Common myeloid progenitor, CD34-positive (primary cell): ENCODE measurements around the gene NOP53.
"Not testable (repeated sequence)": the region's sequence is repeated elsewhere in the genome, so short reads cannot be mapped to it uniquely, and the experiment has no call there.

Experiments used
- CTCF ChIA-PET: fragments of 350-600 bp; sonication (Branson Sonifier 250); formaldehyde crosslinking; loops from one replicate; lab custom pipeline; 2021; ENCODE audit warnings: antibody characterized with exemption; lab: Charles Lee
- POLR2A ChIA-PET: fragments of 350-600 bp; sonication (Branson Sonifier 250); formaldehyde crosslinking; loops from one replicate; lab custom pipeline; 2021; ENCODE audit warnings: antibody characterized with exemption; lab: Charles Lee
- DNase-seq, 3 donors: peaks; one replicate each; pipeline versions ENCODE4 v3.0.0 to v3.0.0-alpha.2; 2013
- H3K27ac ChIP-seq, 2 experiments: 1 replicate in 1 of 2; 2 replicates in 1 of 2; pipeline ENCODE4 v1.7.0; 2013; ENCODE audit warnings: inconsistent platforms in 2 of 2, low read length in 2 of 2, mild to moderate bottlenecking in 2 of 2, low read depth in 1 of 2, moderate library complexity in 1 of 2; ENCODE audit not compliant: severe bottlenecking in 2 of 2, insufficient read depth in 1 of 2, poor library complexity in 1 of 2
- H3K27me3 ChIP-seq, 5 experiments: replicated peaks in 2 of 5; 1 replicate in 3 of 5; 2 replicates in 2 of 5; pipeline versions ENCODE4 v1.6.1 to v1.7.0; 2013; ENCODE audit warnings: low read length in 4 of 5, mild to moderate bottlenecking in 2 of 5, moderate library complexity in 2 of 5, inconsistent platforms in 1 of 5; ENCODE audit not compliant: insufficient read depth in 5 of 5, control insufficient read depth in 4 of 5
- H3K36me3 ChIP-seq, 4 experiments: 1 replicate in 2 of 4; 2 replicates in 2 of 4; pipeline versions ENCODE4 v1.6.1 to v1.7.0; 2013; ENCODE audit warnings: low read length in 3 of 4, control low read depth in 1 of 4, mild to moderate bottlenecking in 1 of 4; ENCODE audit not compliant: control insufficient read depth in 4 of 4, insufficient read depth in 4 of 4
- H3K4me1 ChIP-seq, 4 experiments: 1 replicate in 3 of 4; 2 replicates in 1 of 4; pipeline versions ENCODE4 v1.6.1 to v1.7.1; 2013; ENCODE audit warnings: low read length in 3 of 4, mild to moderate bottlenecking in 3 of 4, control low read depth in 1 of 4, inconsistent platforms in 1 of 4, moderate library complexity in 1 of 4; ENCODE audit not compliant: control insufficient read depth in 4 of 4, insufficient read depth in 4 of 4; ENCODE audit errors: control extremely low read depth in 1 of 4
- H3K4me3 ChIP-seq, 7 experiments: 1 replicate in 4 of 7; 2 replicates in 3 of 7; pipeline versions ENCODE4 v1.5.1 to v1.7.0; 2013; ENCODE audit warnings: mild to moderate bottlenecking in 7 of 7, low read length in 6 of 7, moderate library complexity in 6 of 7, inconsistent platforms in 2 of 7, low read depth in 2 of 7, control low read depth in 1 of 7; ENCODE audit not compliant: insufficient read depth in 4 of 7, control insufficient read depth in 1 of 7; ENCODE audit errors: extremely low read depth in 1 of 7
- H3K9me3 ChIP-seq, 5 experiments: 1 replicate in 4 of 5; 2 replicates in 1 of 5; pipeline versions ENCODE4 v1.6.1 to v1.7.1; 2013; ENCODE audit warnings: low read length in 4 of 5, mild to moderate bottlenecking in 2 of 5, inconsistent platforms in 1 of 5, low read depth in 1 of 5, moderate library complexity in 1 of 5; ENCODE audit not compliant: control insufficient read depth in 4 of 5, insufficient read depth in 2 of 5; ENCODE audit errors: control extremely low read depth in 1 of 5
- WGBS: methylation state at CpG from one replicate; pipeline ENCODE4 v1.1.5; 2013; ENCODE audit not compliant: insufficient coverage; 5-methylcytosine and 5-hydroxymethylcytosine counted together

Gene NOP53

DNA sequence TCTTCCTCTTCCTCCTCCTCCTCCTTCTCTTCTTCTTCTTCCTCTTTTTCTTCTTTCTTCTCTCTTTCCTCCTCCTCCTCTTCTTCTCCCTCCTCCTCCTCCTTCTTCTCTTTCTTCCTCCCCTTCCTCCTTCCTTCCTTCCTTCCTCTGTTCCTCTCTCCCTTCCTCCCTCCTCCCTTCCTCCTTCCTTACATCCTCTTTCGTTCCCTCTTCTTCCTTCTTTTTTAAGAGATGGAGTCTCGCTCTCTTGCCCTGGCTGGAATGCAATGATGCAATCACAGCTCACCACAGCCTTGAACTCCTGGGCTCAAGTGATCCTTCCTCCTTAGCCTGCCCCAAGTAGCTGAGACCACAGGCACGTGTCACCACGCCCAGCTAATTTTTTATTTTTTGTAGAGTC lies 18.9 kb upstream of the NOP53 start:
- Histone ChIP-seq H3K4me3 (no peak overlapping the region), H3K27ac (no peak overlapping the region), H3K36me3 (peaks cover 0 to 17% (median 7%) of the 10 kb centered on the region in 4 experiments), H3K9me3 (no peaks in the 10 kb centered on the region), H3K27me3 (no peaks in the 10 kb centered on the region), H3K4me1 (peaks cover 3 to 50% (median 41%) of the 10 kb centered on the region in 4 experiments)
- CTCF ChIA-PET, result interaction anchor here (1.4 to 9.2 kb wide), 2 partner anchors 16 to 27 kb away, joined by 3 to 128 read pairs; partner anchors contain the start of gene EHD2
- WGBS, result 88% methylated on average over 1 of the region's 4 CpGs
- DNase-seq, result peak in 1 of 3 donors; percentile 29
- POLR2A ChIA-PET, result no interaction called here

DNA sequence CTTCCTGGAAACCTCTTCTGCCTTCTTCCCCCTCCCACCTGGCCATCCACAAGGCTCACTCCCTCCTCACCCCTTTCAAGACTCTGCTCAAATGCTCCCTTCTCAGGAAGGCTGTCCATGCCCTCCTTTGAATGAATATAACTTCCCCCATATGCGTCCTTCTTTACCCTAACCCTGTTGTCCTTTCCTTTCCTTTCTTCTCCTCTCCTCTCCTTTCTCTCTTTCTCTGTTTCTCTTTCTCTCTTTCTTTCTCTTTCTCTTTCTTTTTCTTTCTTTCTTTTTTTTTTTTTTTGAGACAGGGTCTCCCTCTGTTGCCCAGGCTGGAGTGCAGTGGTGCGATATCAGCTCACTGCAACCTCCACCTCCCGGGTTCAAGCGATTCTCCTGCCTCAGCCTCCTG lies 17.1 kb upstream of the NOP53 start:
- not testable (repeated sequence) for H3K9me3 ChIP-seq, H3K27me3 ChIP-seq, DNase-seq, H3K27ac ChIP-seq, H3K4me3 ChIP-seq
- Histone ChIP-seq H3K4me1 (peaks cover 3 to 44% (median 35%) of the 10 kb centered on the region in 4 experiments), H3K36me3 (peaks cover 0 to 15% (median 7%) of the 10 kb centered on the region in 4 experiments)
- 74% methylated on average over 4 of the region's 4 CpGs for WGBS
- ChIA-PET POLR2A (interaction anchor here (1.9 kb wide), 1 partner anchor 14 kb away, joined by 5 read pairs; no protein-coding TSS in a partner anchor), CTCF (interaction anchor here (9.2 kb wide), 1 partner anchor 17 kb away, joined by 128 read pairs; the partner anchor contains the start of gene EHD2)

DNA sequence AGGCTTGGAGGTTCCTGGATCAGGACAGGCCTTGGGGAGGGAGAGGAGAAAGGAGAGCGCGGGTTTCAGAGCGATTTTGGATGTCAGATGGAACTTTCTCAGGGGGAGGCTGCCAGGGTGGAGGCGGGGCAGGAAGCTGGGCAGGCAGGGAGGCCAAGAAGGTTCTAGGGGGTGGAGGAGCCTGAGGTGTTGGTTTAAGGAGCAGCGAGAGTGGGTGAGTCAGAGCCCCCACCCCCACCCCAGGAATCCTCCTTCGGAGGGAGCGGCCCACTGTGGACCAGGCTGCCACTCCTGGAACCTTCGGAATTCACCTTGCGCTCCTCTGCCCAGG lies 15.9 kb upstream of the NOP53 start:
- Histone ChIP-seq H3K27ac (peak overlapping the region; percentile 72 to 90), H3K9me3 (no peaks in the 10 kb centered on the region), H3K4me3 (peak overlapping the region in 6 of 7 experiments; percentile 29 to 73 (median 54)), H3K27me3 (no peaks in the 10 kb centered on the region), H3K4me1 (peaks cover 3 to 37% (median 31%) of the 10 kb centered on the region in 4 experiments), H3K36me3 (peaks cover 0 to 18% (median 8%) of the 10 kb centered on the region in 4 experiments)
- peak; percentile 69 to 90 (median 85) for DNase-seq
- ChIA-PET CTCF (interaction anchor here (1.2 to 9.2 kb wide), 2 partner anchors 8 to 19 kb away, joined by 3 to 128 read pairs; partner anchors contain the start of gene EHD2), POLR2A (interaction anchor here (0.6 to 1.9 kb wide), 3 partner anchors 13 to 222 kb away, joined by 3 to 6 read pairs (median 5); partner anchors contain the start of gene EHD2)
- 1% methylated on average over 8 of the region's 9 CpGs for WGBS

DNA sequence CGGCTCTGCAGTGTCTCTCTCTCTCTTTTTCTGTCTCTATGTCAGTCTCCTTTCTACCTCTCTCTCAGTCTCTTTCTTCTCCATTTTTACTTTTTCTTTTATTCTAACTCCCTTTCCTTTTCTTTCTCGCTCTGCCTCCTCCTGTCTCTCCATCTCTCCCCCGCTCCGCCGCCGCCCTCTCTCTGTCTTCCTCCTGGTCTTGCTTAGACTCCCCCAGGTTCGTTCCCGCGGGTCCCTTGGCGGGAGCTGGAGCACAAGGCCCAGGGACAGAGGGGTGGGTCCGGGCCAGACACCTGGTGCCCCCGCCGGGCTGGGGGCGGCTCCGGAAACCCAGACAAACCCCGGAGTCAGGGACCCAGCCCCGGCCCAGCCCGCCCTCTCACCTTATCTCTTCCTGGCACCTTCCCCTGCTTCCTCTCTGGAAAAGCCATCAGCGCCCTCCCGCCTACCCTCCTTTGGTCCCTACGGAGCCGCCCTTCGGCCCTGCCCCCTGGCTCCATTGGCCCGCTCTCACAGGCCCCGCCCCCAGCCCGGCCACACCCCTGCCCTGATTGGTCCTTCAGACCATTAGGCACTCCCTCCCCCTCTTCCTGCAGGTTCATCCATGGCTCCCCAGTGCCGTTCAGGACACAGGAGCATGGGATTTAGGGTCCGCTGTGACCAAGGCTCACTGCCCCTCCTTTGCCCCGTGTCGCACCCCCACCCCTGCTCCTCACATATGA lies 15.4 kb upstream of the NOP53 start:
- H3K27ac ChIP-seq, result peak overlapping the region; percentile 72 to 90
- peaks cover 0 to 18% (median 7%) of the 10 kb centered on the region in 4 experiments for H3K36me3 ChIP-seq
- ChIA-PET CTCF (interaction anchor here (1.2 to 9.2 kb wide), 2 partner anchors 8 to 19 kb away, joined by 3 to 128 read pairs; partner anchors contain the start of gene EHD2), POLR2A (interaction anchor here (0.6 to 1.9 kb wide), 4 partner anchors 12 to 16 kb away, joined by 3 to 6 read pairs (median 4); partner anchors contain the start of genes EHD2 and NOP53)
- peak; percentile 94 to 98 (median 96) for DNase-seq
- peak overlapping the region in 6 of 7 experiments; percentile 32 to 73 (median 54) for H3K4me3 ChIP-seq
- peaks cover 3 to 37% (median 31%) of the 10 kb centered on the region in 4 experiments for H3K4me1 ChIP-seq
- 2% methylated on average over 26 of the region's 30 CpGs for WGBS
- no peaks in the 10 kb centered on the region for H3K27me3 ChIP-seq
- H3K9me3 ChIP-seq, result no peaks in the 10 kb centered on the region

DNA sequence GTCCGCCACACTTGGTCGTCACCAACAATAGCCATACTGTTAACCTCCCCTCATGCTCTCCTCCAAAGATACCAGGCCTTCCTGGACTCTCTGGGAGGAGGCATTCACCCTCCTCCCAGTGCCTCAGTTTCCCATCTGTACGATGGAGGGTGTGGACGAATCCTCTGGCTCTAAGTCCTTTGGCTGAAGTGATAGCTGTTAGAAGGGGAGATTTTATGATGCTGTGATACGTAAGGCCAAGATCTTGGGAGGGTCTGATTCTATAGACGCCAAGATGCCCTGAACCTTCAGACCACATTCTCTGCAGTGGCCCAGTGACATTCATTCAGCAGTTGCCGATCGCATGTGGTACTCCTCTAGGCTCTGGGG lies 14.8 kb upstream of the NOP53 start:
- Histone ChIP-seq H3K36me3 (peaks cover 0 to 16% (median 7%) of the 10 kb centered on the region in 4 experiments), H3K4me3 (peak overlapping the region in 3 of 7 experiments; percentile 32 to 72 (median 53)), H3K9me3 (no peaks in the 10 kb centered on the region), H3K27me3 (no peaks in the 10 kb centered on the region), H3K27ac (peak overlapping the region in 1 of 2 experiments; percentile 23), H3K4me1 (peaks cover 3 to 37% (median 31%) of the 10 kb centered on the region in 4 experiments)
- DNase-seq, result no peak
- WGBS, result 80% methylated on average over 5 of the region's 8 CpGs
- POLR2A ChIA-PET, result interaction anchor here (0.6 to 1.9 kb wide), 4 partner anchors 12 to 17 kb away, joined by 3 to 6 read pairs (median 4); partner anchors contain the start of genes EHD2 and NOP53
- CTCF ChIA-PET, result interaction anchor here (9.2 kb wide), 1 partner anchor 20 kb away, joined by 128 read pairs; the partner anchor contains the start of gene EHD2

DNA sequence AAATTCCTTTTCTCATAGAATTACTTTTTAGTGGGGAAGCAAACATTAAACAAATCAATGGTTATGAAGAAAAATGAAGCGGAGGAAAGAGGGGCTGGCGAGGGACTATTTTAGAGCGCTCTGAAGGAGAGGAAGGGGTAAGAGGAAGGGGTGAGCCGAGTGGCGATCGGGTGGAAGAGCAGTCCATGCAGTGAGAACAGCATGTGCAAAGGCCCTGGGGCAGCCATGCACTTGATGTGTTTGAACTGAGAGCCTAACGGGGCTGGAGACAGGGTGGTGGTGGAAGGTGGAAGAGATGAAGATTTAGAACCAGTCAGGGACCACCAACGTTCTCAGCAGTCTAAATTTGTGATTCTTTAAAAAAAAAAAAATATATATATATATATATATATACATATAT lies 14.4 kb upstream of the NOP53 start:
- DNase-seq, result no peak
- peaks cover 3 to 34% (median 30%) of the 10 kb centered on the region in 4 experiments for H3K4me1 ChIP-seq
- 96% methylated on average over 5 of the region's 8 CpGs for WGBS
- H3K36me3 ChIP-seq, result peaks cover 0 to 12% (median 5%) of the 10 kb centered on the region in 4 experiments
- no peaks in the 10 kb centered on the region for H3K27me3 ChIP-seq
- CTCF ChIA-PET, result no interaction called here
- H3K27ac ChIP-seq, result peak overlapping the region in 1 of 2 experiments; percentile 23
- POLR2A ChIA-PET, result no interaction called here
- no peaks in the 10 kb centered on the region for H3K9me3 ChIP-seq
- no peak overlapping the region for H3K4me3 ChIP-seq
